Measurements from ENCODE around the gene SLC44A4. TPM values are rescaled to one million over a fixed set of nuclear protein-coding genes. Genes with fewer than 3 reads are reported as not detected.

Gene SLC44A4
- polyA plus RNA-seq, 3 donors: 1.3 to 8.1 (median 6.2) TPM

GRCh38 chr6:31903957-31904356 lies 25.2 kb upstream of the SLC44A4 start:
- H3K27ac ChIP-seq (ENCODE audit: low read depth, low read length): no peak overlapping the region
- 56 to 73% (median 63%) methylated on average over 3 of the region's 3 CpGs for WGBS, 3 donors

- WGBS, 3 donors: 0 to 1% (median 0%) methylated on average over 52 to 72 of the region's 77 CpGs
These were observed 23.3 kb upstream of the SLC44A4 start, which contains the start of gene ZBTB12 for GRCh38 chr6:31901953-31902643. ZBTB12 (minus strand) TSS chr6:31902086; CDS start chr6:31901305, 781 bp downstream.

GRCh38 chr6:31901415-31901952 lies 22.7 kb upstream of the SLC44A4 start:
- WGBS, 3 donors: 0 to 2% (median 1%) methylated on average over 30 to 44 of the region's 45 CpGs
- peak overlapping the region; percentile 54 for H3K27ac ChIP-seq (ENCODE audit: low read depth, low read length)

More at GRCh38 chr6:31901953-31902643, 23.3 kb upstream of the SLC44A4 start, which contains the start of gene ZBTB12:
- peak within 1 kb of the TSS; percentile 54 for H3K27ac ChIP-seq (ENCODE audit: low read depth, low read length)

GRCh38 chr6:31900917-31901414 lies 22.2 kb upstream of the SLC44A4 start:
- no peak overlapping the region for H3K27ac ChIP-seq (ENCODE audit: low read depth, low read length)
- 16 to 43% (median 34%) methylated on average over 26 to 29 of the region's 29 CpGs for WGBS, 3 donors

GRCh38 chr6:31899882-31900722 lies 21.3 kb upstream of the SLC44A4 start:
- 77 to 84% (median 83%) methylated on average over 46 to 49 of the region's 49 CpGs for WGBS, 3 donors
- H3K27ac ChIP-seq (ENCODE audit: low read depth, low read length): peak overlapping the region; percentile 21

GRCh38 chr6:31899215-31899614 lies 20.4 kb upstream of the SLC44A4 start:
- H3K27ac ChIP-seq (ENCODE audit: low read depth, low read length): no peak overlapping the region
- WGBS, 3 donors: 49 to 65% (median 49%) methylated on average over 5 of the region's 5 CpGs

GRCh38 chr6:31898383-31899011 lies 19.7 kb upstream of the SLC44A4 start:
- no peak overlapping the region for H3K27ac ChIP-seq (ENCODE audit: low read depth, low read length)
- WGBS, 3 donors: 14 to 17% (median 15%) methylated on average over 8 of the region's 8 CpGs

- H3K27ac ChIP-seq (ENCODE audit: low read depth, low read length): peak within 1 kb of the TSS; percentile 46
- 0% methylated on average over 26 to 49 of the region's 49 CpGs for WGBS, 3 donors
These were observed 19.0 kb upstream of the SLC44A4 start, which contains the start of gene EHMT2 for GRCh38 chr6:31897612-31898382. EHMT2 (minus strand) TSS chr6:31897698; CDS start chr6:31897677, 21 bp downstream.

GRCh38 chr6:31896856-31897611 lies 18.2 kb upstream of the SLC44A4 start:
- H3K27ac ChIP-seq (ENCODE audit: low read depth, low read length): no peak overlapping the region
- 0 to 1% (median 1%) methylated on average over 21 to 56 of the region's 62 CpGs for WGBS, 3 donors

GRCh38 chr6:31896493-31896855 lies 17.7 kb upstream of the SLC44A4 start:
- no peak overlapping the region for H3K27ac ChIP-seq (ENCODE audit: low read depth, low read length)
- 44 to 52% (median 46%) methylated on average over 4 of the region's 4 CpGs for WGBS, 3 donors

- H3K27ac ChIP-seq (ENCODE audit: low read depth, low read length): no peak overlapping the region
- WGBS, 3 donors: 78 to 82% (median 80%) methylated on average over 6 of the region's 6 CpGs
These were observed 14.0 kb upstream of the SLC44A4 start for GRCh38 chr6:31892821-31893220.

GRCh38 chr6:31889331-31889972 lies 10.7 kb upstream of the SLC44A4 start:
- 90 to 93% (median 90%) methylated on average over 3 of the region's 3 CpGs for WGBS, 3 donors
- no peak overlapping the region for H3K27ac ChIP-seq (ENCODE audit: low read depth, low read length)

- WGBS, 3 donors: 80 to 85% (median 80%) methylated on average over 43 of the region's 43 CpGs
- H3K27ac ChIP-seq (ENCODE audit: low read depth, low read length): no peak overlapping the region
These were observed 9.8 kb upstream of the SLC44A4 start for GRCh38 chr6:31888276-31889258.

- 91 to 92% (median 91%) methylated on average over 15 to 19 of the region's 19 CpGs for WGBS, 3 donors
- H3K27ac ChIP-seq (ENCODE audit: low read depth, low read length): no peak overlapping the region
These were observed 8.6 kb upstream of the SLC44A4 start for GRCh38 chr6:31887173-31888007.

GRCh38 chr6:31886541-31886991 lies 7.8 kb upstream of the SLC44A4 start:
- H3K27ac ChIP-seq (ENCODE audit: low read depth, low read length): no peak overlapping the region
- WGBS, 3 donors: 89 to 92% (median 91%) methylated on average over 18 of the region's 18 CpGs

All from adipose tissue (tissue), 3 donors.